A549 (cell line): ENCODE measurements around the gene SBF2. TPM values are rescaled to one million over a fixed set of nuclear protein-coding genes. Genes with fewer than 3 reads are reported as not detected.

Experiments used
- ATAC-seq, 2 experiments: fragments of 200-7000 bp in 1 of 2; fragments of >200 bp in 1 of 2; cut with Nextera tagmentation in 1 of 2; cut with Tn5 transposase in 1 of 2; 3 replicates each; pipeline versions ENCODE4 v1.8.0 to v1.9.1; 2018 to 2020; ENCODE audit warnings: mild to moderate bottlenecking in 1 of 2, moderate library complexity in 1 of 2
- CTCF ChIA-PET: fragments of 300-600 bp; sonication (Branson Sonifier 250); formaldehyde crosslinking; extraction: SDS; loops from one replicate; lab custom pipeline; 2021; ENCODE audit warnings: antibody characterized with exemption, inconsistent platforms; lab: Yijun Ruan, JAX
- POLR2A ChIA-PET: fragments of 350-600 bp; formaldehyde crosslinking; extraction: SDS; loops from one replicate; lab custom pipeline; 2021; ENCODE audit warnings: antibody characterized with exemption, inconsistent platforms; lab: Yijun Ruan, JAX
- DNase-seq, 2 experiments: peaks; one replicate each; pipeline versions ENCODE4 v3.0.0 to v3.0.0-alpha.2; 2011 to 2016; ENCODE audit warnings: low read depth in 1 of 2, low spot score in 1 of 2
- FAIRE-seq: peaks from 2 replicates; lab custom pipeline; 2011; peaks lifted over from hg19 to GRCh38; lab: Jason Lieb, UNC
- H3K27ac ChIP-seq, 2 experiments: fragments of >200 bp; sonication (Bioruptor Twin); formaldehyde crosslinking; 3 replicates each; pipeline ENCODE4 v1.5.1; 2016 to 2017
- H3K4me1 ChIP-seq: fragments of >200 bp; sonication (Bioruptor Twin); formaldehyde crosslinking; 3 replicates; pipeline ENCODE4 v1.6.1; 2016
- H3K4me2 ChIP-seq: fragments of >200 bp; sonication (Bioruptor Twin); formaldehyde crosslinking; 3 replicates; pipeline ENCODE4 v1.6.1; 2016
- H3K4me3 ChIP-seq: fragments of >200 bp; sonication (Bioruptor Twin); formaldehyde crosslinking; 3 replicates; pipeline ENCODE4 v1.5.1; 2016
- H3K9me3 ChIP-seq: fragments of >200 bp; sonication (Bioruptor Twin); formaldehyde crosslinking; 3 replicates; pipeline ENCODE4 v1.6.1; 2016
- ATOH8 ChIP-seq: fragments of 250-450 bp; sonication (Bioruptor Pico); IDR thresholded peaks from 2 replicates; pipeline ENCODE4 v1.5.0; 2020; ENCODE audit warnings: low read depth, mild to moderate bottlenecking, moderate library complexity
- BHLHE40 ChIP-seq: IDR thresholded peaks from 2 replicates; pipeline ENCODE4 v1.6.1; 2012; ENCODE audit warnings: low read depth, low read length, inconsistent platforms
- CHD4 ChIP-seq: fragments of 200-600 bp; sonication (generic); IDR thresholded peaks from 2 replicates; pipeline ENCODE4 v1.6.1; 2016; ENCODE audit warnings: antibody characterized with exemption, mild to moderate bottlenecking, borderline replicate concordance
- CTCF ChIP-seq: fragments of >200 bp; sonication (Bioruptor Twin); formaldehyde crosslinking; IDR thresholded peaks from 3 replicates; pipeline ENCODE4 v1.5.1; 2016
- EP300 ChIP-seq, 2 experiments: fragments of >200 bp; sonication (Bioruptor Twin); formaldehyde crosslinking; IDR thresholded peaks; 2 replicates in 1 of 2; 3 replicates in 1 of 2; pipeline ENCODE4 v1.6.1; 2016 to 2017
- ESRRA ChIP-seq: fragments of 150-350 bp; IDR thresholded peaks from 2 replicates; pipeline ENCODE4 v1.6.1; 2014; ENCODE audit warnings: mild to moderate bottlenecking, low read length, borderline replicate concordance
- FOSL2 ChIP-seq, 2 experiments: fragments of 450-650 bp in 1 of 2; fragments of >200 bp in 1 of 2; sonication (Bioruptor Twin) in 1 of 2; formaldehyde crosslinking; IDR thresholded peaks; 2 replicates each; pipeline versions ENCODE4 v1.5.0 to v1.6.1; 2016 to 2020; ENCODE audit warnings: mild to moderate bottlenecking in 1 of 2, moderate library complexity in 1 of 2
- HDAC2 ChIP-seq: fragments of 200-600 bp; sonication (generic); IDR thresholded peaks from 2 replicates; pipeline ENCODE4 v1.6.1; 2016
- HES2 ChIP-seq: fragments of >200 bp; sonication (Bioruptor Twin); formaldehyde crosslinking; IDR thresholded peaks from 2 replicates; pipeline ENCODE4 v1.6.1; 2016
- HEYL ChIP-seq: fragments of 250-450 bp; sonication (Bioruptor Pico); IDR thresholded peaks from 2 replicates; pipeline ENCODE4 v1.8.0; 2021; ENCODE audit warnings: mild to moderate bottlenecking, moderate library complexity
- HOXB13 ChIP-seq: fragments of 250-450 bp; sonication (Bioruptor Pico); IDR thresholded peaks from 2 replicates; pipeline ENCODE4 v1.5.0; 2020; ENCODE audit warnings: low read depth, mild to moderate bottlenecking, moderate library complexity
- HOXB5 ChIP-seq: fragments of 250-450 bp; sonication (Bioruptor Pico); IDR thresholded peaks from 2 replicates; pipeline ENCODE4 v1.5.0; 2020; ENCODE audit warnings: mild to moderate bottlenecking, moderate library complexity
- JUN ChIP-seq, 2 experiments: fragments of >200 bp; sonication (Bioruptor Twin); formaldehyde crosslinking; IDR thresholded peaks; 2 replicates in 1 of 2; 3 replicates in 1 of 2; pipeline ENCODE4 v1.6.1; 2016 to 2017
- KDM1A ChIP-seq: fragments of 200-600 bp; sonication (generic); IDR thresholded peaks from 2 replicates; pipeline ENCODE4 v1.6.1; 2016; ENCODE audit warnings: low read depth, mild to moderate bottlenecking
- MAFK ChIP-seq: fragments of 450-650 bp; IDR thresholded peaks from 2 replicates; pipeline ENCODE4 v1.6.1; 2014; ENCODE audit not compliant: partially characterized antibody
- MAX ChIP-seq: IDR thresholded peaks from 2 replicates; pipeline ENCODE4 v1.6.1; 2012
- POLR2A ChIP-seq: IDR thresholded peaks from 2 replicates; pipeline ENCODE4 v1.6.1; 2012; ENCODE audit warnings: mild to moderate bottlenecking, low read length
- RAD21 ChIP-seq, 2 experiments: fragments of >200 bp in 1 of 2; sonication (Bioruptor Twin) in 1 of 2; formaldehyde crosslinking in 1 of 2; IDR thresholded peaks in 1 of 2; conservative IDR thresholded peaks in 1 of 2; 2 replicates in 1 of 2; 3 replicates in 1 of 2; pipeline ENCODE4 v1.6.1; 2012 to 2018; ENCODE audit warnings: inconsistent platforms in 1 of 2
- REST ChIP-seq: fragments of 200-600 bp; sonication (generic); IDR thresholded peaks from 2 replicates; pipeline ENCODE4 v1.6.1; 2016; ENCODE audit warnings: antibody characterized with exemption, mild to moderate bottlenecking, moderate library complexity
- SMC3 ChIP-seq: fragments of >200 bp; sonication (Bioruptor Twin); formaldehyde crosslinking; IDR thresholded peaks from 3 replicates; pipeline ENCODE4 v1.6.1; 2018; ENCODE audit warnings: inconsistent platforms
- SREBF2 ChIP-seq: fragments of 450-650 bp; IDR thresholded peaks from 2 replicates; pipeline ENCODE4 v1.6.1; 2014; ENCODE audit warnings: mild to moderate bottlenecking, moderate library complexity
- TFCP2L1 ChIP-seq: fragments of 250-450 bp; sonication (Bioruptor Pico); IDR thresholded peaks from 2 replicates; pipeline ENCODE4 v1.5.0; 2021; ENCODE audit warnings: mild to moderate bottlenecking
- ZFP36 ChIP-seq: fragments of 450-650 bp; IDR thresholded peaks from 2 replicates; pipeline ENCODE4 v1.6.1; 2014; ENCODE audit warnings: borderline replicate concordance; ENCODE audit not compliant: partially characterized antibody
- whole genome bisulfite sequencing: methylation state at CpG from one replicate; pipeline ENCODE4 v1.1.6; 2017; ENCODE audit errors: missing lambda C conversion rate; 5-methylcytosine and 5-hydroxymethylcytosine counted together
- polyA plus RNA-seq, 4 experiments: library from polyadenylated mRNA; depleted of rRNA in 3 of 4; stranded (reverse); fragments of >200 nt; fragmentation: RNase III in 1 of 4; extraction: RNeasy Plus Mini Kit Qiagen cat#74134 plus additional on column Dnase treatment in 1 of 4; gene quantifications; 2 replicates in 3 of 4; 3 replicates in 1 of 4; pipeline ENCODE4 v1.2.3, GENCODE V29; 2011 to 2017

Gene SBF2
- polyA plus RNA-seq, 2 of the 4 experiments (the other 2 are of a cell fraction) = 11.1 to 49.6 TPM

- ChIA-PET POLR2A (no interaction called here), CTCF (interaction anchor here (1.1 to 4.7 kb wide), 2 partner anchors 139 to 555 kb away, joined by 3 to 29 read pairs; no protein-coding TSS in a partner anchor)
- no peak overlapping the region for H3K4me2 ChIP-seq
- no peak for DNase-seq
- no peaks in the 10 kb centered on the region for H3K9me3 ChIP-seq
- peaks cover 35% of the 10 kb centered on the region for H3K4me1 ChIP-seq
- no peak for TF ChIP-seq KDM1A
- WGBS = 87% methylated on average over 3 of the region's 3 CpGs
- ATAC-seq = no peak
- H3K4me3 ChIP-seq = no peak overlapping the region
- no peak overlapping the region for H3K27ac ChIP-seq
- FAIRE-seq = no peak
Measured at GRCh38 chr11:9752091-9752490, 541.9 kb downstream of the SBF2 start.

GRCh38 chr11:9750551-9750950 is 543.5 kb downstream of the SBF2 start:
- 94% methylated on average over 4 of the region's 4 CpGs for WGBS
- no peak for ATAC-seq
- Histone ChIP-seq H3K4me1 (peaks cover 31% of the 10 kb centered on the region), H3K4me2 (no peak overlapping the region), H3K4me3 (no peak overlapping the region), H3K9me3 (no peaks in the 10 kb centered on the region), H3K27ac (no peak overlapping the region)
- POLR2A ChIA-PET = interaction anchor here (1.3 kb wide), 1 partner anchor 138 kb away, joined by 3 read pairs; no protein-coding TSS in a partner anchor
- no peak for DNase-seq
- CTCF ChIA-PET = interaction anchor here (0.9 to 8.3 kb wide), 8 partner anchors 9 to 646 kb away, joined by 3 to 100 read pairs (median 14); partner anchors contain the start of gene ADM
- TF ChIP-seq HES2 (no peak), HDAC2 (no peak), REST (no peak), BHLHE40 (no peak), ZFP36 (no peak), MAFK (no peak), FOSL2 (IDR thresholded peaks at IDR 0.05) (no peak), FOSL2 (CRISPR knock-in tag; IDR thresholded peaks at IDR 0.05) (no peak), ATOH8 (CRISPR knock-in tag) (no peak), JUN (IDR thresholded peaks at IDR 0.05) (no peak), ESRRA (no peak), CTCF (no peak)
- no peak for FAIRE-seq

- no peaks in the 10 kb centered on the region for H3K9me3 ChIP-seq
- CTCF ChIA-PET = interaction anchor here (0.6 to 8.3 kb wide), 50 partner anchors 8 to 583 kb away, joined by 3 to 100 read pairs (median 5); partner anchors contain the start of genes ADM and WEE1
- WGBS = 45% methylated on average over 7 of the region's 7 CpGs
- H3K4me2 ChIP-seq = no peak overlapping the region
- H3K4me3 ChIP-seq = no peak overlapping the region
- FAIRE-seq = peak; percentile 36
- peak; percentile 96 to 97 for ATAC-seq
- POLR2A ChIA-PET = interaction anchor here (1.0 to 2.7 kb wide), 3 partner anchors 135 to 556 kb away, joined by 3 to 14 read pairs (median 3); partner anchors contain the start of gene ADM
- H3K4me1 ChIP-seq = peaks cover 21% of the 10 kb centered on the region
- H3K27ac ChIP-seq = peak overlapping the region in 1 of 2 experiments; percentile 50; a peak in 2 of 6 replicates
- DNase-seq = peak; percentile 85 to 89
- no peak for TF ChIP-seq JUN (IDR thresholded peaks at IDR 0.05)
- TF ChIP-seq CHD4 = peak; percentile 80; the same call in 1 of the 2 replicates
- 0 out of 2 replicates have a peak, but pooled peaks have one; percentile 34 for TF ChIP-seq HOXB5
- TF ChIP-seq SREBF2 = no peak
- TF ChIP-seq TFCP2L1 (CRISPR knock-in tag) = no peak
- 0 out of 2 replicates have a peak, but pooled peaks have one; percentile 19 for TF ChIP-seq MAX
- TF ChIP-seq HES2 = no peak
- no peak for TF ChIP-seq EP300 (IDR thresholded peaks at IDR 0.05)
- no peak for TF ChIP-seq HOXB13 (CRISPR knock-in tag)
- no peak for TF ChIP-seq HEYL (CRISPR knock-in tag)
- TF ChIP-seq KDM1A = peak; percentile 92
- peak; percentile 93 for TF ChIP-seq SMC3
- peak; percentile 77 for TF ChIP-seq ZFP36
- TF ChIP-seq RAD21 (conservative IDR thresholded peaks at IDR 0.05 in 1 of 2, IDR thresholded peaks at IDR 0.05 in 1 of 2) = peak; percentile 93 to 98
- TF ChIP-seq POLR2A = no peak
Measured at GRCh38 chr11:9748361-9748970, 545.6 kb downstream of the SBF2 start.
